Kidney tubule cell (primary cell): ENCODE measurements around the gene PTGFRN.
A peak's percentile ranks its signal among the peaks of the same experiment; 100 is the strongest.
"Not testable (repeated sequence)": the region's sequence is repeated elsewhere in the genome, so short reads cannot be mapped to it uniquely, and the experiment has no call there.

Experiments
- DNase-seq: peaks from one replicate; pipeline ENCODE4 v3.0.0-alpha.2; 2018; ENCODE audit warnings: low spot score

The PTGFRN gene

DNA sequence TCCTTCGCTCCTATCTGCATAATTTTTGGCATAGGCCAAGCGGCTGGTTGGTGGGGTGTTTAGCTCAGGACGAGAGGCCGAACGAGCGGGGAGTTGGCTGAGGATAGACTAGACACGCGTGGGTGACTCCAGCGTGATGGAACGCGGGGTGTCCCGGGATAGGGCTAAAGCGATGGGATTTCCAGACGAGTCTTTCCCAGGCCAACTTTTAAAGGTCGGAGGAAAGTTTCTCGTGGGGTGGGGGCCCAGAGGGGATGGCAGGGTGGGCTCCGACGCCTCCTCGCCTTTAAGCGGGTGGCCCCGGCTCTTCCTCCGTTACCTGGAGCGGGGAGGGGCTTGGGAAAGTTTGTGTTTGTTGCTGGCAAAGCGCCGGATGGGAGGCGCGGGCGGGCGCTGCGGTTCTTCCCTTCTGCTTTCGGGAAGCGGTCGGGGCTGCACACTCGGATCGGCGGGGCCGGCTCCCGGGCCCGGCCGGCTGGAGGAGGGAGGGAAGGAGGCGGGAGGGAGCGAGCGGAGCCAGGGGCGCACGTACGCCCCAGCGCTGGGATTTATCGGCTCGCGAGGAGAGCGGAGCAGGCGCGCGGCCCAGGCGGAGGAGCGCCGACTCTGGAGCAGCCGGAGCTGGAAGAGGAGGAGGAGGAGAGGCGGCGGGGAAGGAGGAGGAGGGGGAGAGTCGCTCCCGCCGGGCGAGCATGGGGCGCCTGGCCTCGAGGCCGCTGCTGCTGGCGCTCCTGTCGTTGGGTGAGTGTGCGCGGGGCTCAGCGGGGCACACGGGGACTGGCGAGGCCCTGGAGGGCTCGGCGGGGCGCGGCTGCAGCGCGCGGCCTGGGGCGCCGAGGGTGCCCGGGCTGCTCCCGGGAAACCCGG, at the start of gene PTGFRN:
PTGFRN (plus strand) TSS at position 405 of the 867 bp plus-strand sequence; CDS start at position 693, 288 bp downstream.
- peak; percentile 77 for DNase-seq

GRCh38 chr1:116860167-116860566, 49.5 kb upstream of the PTGFRN start:
- DNase-seq: not testable (repeated sequence)

DNA sequence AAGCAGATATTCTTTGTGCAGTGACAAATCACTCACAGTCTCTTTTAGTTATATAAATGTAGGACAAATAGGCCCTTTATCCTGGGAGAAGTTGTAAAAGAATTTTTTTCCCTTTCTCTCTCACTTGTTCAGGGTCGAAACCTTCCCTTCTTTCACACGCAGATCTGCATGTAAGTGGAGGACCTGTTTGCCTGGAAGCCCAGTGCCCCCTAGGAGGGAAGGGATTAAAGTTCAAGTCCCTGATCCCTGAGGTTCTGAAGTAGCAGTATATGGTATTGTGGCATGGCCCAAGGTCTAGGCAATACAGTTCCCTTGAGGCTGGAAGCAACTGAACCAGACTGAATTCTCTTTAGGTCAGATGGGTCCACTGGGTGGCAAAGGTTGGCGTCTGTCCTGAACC, 48.6 kb upstream of the PTGFRN start:
- no peak for DNase-seq

- peak; percentile 78 for DNase-seq
Measured at GRCh38 chr1:116863031-116863430, 46.7 kb upstream of the PTGFRN start.

DNA sequence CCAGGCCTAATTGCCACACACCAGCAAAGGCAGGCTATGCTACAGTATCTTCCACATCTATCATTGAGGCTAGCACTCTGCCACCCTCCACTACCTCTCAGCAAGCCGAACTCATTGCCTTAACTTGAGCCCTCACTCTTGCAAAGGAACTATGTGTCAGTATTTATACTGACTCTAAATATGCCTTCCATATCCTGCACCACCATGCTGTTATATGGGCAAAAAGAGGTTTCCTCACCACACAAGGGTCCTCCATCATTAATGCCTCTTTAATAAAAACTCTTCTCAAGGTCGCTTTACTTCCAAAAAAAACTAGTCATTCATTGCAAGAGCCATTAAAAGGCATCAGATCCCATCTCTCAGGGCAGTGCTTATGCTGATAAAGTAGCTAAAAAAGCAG, 43.2 kb upstream of the PTGFRN start:
- DNase-seq: not testable (repeated sequence)

DNA sequence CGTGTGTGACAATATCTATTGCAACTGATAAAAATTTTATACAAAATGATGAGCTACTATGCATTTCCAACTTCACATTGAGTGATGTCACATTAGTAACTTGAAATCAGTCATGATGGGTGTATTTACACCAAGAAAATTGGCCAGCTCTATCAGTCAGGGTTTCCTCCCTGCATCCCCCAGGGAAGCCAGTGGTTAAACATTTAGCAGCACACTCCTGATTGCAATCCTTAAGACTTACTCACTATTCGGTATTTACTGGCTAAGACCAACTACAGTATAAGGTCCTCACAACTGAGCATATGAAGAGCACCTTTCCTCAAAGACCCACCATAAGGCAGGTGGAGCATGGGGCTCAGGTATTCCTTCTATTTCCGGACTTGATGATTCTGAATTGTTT, 41.3 kb upstream of the PTGFRN start:
- peak; percentile 81 for DNase-seq

DNA sequence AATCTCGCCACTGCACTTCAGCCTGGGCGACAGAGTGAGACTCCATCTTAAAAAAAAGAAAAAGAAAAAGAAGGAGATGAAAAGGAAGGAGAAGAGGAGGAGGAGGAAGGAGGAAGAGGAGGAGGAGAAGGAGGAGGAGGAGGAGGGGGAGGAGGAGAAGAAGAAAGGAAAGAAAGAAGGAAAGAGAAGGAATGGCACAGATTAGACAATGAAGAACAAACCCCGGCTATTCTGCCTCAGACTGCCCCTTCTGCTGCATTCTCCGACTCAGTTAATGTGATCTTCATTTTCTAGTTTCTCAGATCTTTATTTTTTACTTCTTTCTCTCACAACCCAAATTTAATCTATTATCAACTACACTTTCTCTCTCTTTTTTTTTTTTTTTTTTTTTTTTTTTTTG, 40.1 kb upstream of the PTGFRN start:
- no peak for DNase-seq

GRCh38 chr1:116870300-116870699, 39.4 kb upstream of the PTGFRN start:
- DNase-seq: no peak

DNA sequence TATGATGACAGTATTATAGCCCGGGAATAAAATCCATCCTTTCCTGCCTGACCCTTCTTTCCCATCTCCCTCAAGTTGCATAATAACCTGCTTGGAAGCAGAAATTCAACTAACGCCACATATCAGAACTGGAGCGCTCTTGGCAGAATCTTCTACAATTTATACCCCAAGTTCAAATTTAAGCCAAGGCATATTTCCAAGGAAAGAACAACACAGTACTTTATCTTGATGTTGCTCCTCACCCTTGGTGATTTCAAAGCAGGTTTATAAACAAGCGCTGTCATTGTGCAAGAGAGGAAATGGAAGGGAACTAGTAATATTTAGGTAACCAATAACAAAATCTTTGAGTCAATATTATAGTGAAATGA, 38.0 kb upstream of the PTGFRN start:
- DNase-seq: no peak

GRCh38 chr1:116873680-116874271, 35.9 kb upstream of the PTGFRN start:
- no peak for DNase-seq

GRCh38 chr1:116874733-116875249, 34.9 kb upstream of the PTGFRN start:
- DNase-seq: peak; percentile 37

DNA sequence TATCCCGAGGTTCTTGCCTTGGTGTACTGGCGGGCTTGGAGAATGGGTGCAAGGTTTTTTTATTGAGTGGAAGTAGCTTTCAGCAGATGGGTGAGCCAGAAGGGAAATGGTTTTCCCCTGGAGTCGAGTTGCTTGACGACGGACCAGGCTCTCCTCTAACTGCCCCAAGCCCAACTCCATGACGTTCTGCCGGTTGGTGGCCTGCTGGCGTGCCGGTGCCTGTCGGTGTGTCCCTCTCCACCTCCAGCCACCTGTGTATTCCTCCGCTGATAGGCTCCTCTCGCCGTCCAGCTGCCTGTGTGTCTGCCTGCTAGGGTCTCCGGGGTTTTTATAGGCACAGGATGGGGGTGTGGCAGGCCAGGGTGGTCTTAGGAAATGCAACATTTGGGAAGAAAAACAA, 34.3 kb upstream of the PTGFRN start:
- DNase-seq: no peak

DNA sequence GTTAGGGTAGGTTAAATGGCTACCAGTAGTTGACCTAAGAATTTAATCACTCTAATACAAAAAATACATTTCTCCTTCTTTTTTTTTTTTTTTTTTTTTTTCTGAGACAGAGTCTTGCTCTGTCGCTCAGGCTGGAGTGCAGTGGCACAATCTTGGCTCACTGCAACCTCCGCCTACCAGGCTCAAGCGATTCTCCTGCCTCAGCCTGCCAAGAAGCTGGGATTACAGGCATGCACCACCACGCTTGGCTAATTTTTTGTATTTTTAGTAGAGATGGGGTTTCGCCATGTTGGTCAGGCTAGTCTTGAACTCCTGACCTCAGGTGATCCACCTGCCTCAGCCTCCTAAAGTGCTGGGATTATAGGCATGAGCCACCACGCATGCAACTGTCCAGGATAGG, 33.8 kb upstream of the PTGFRN start:
- DNase-seq: not testable (repeated sequence)

DNA sequence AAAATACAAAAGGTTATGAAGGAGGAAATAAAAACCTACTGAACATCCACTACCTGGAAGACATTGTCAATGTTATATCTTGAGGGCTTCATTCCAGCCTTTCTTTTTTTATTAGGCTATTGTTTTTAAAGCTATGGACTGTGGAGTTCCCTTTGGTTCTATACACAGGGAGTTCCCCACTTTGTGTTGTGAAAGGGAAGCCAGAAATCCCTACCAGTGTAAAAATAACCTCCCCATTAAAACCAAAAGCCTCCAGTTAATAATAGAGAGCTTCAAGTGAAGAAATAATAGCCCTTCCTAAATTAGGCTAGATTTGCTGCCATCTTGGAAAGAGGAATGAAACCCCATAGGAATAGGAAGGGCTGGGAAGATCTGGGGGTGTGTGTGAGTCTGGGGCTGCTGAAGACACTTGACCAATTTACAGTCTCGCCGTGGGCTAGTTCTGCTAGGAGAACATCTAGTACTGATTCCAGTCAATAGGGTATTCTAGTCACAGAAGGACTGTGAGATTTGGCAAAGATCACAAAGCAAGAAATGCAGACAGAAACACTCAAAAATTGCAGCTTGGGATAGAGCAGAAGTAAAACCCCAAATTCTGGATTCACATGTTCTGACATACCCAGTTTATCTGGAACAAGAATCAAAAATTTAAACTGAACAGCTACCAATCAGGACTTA, 32.4 kb upstream of the PTGFRN start:
- no peak for DNase-seq

- peak; percentile 61 for DNase-seq
Measured at GRCh38 chr1:116878804-116879477, 30.8 kb upstream of the PTGFRN start.

- DNase-seq: no peak
Measured at GRCh38 chr1:116879478-116880133, 30.1 kb upstream of the PTGFRN start.

- DNase-seq: no peak
Measured at GRCh38 chr1:116880917-116881316, 28.8 kb upstream of the PTGFRN start.

GRCh38 chr1:116881879-116882520, 27.7 kb upstream of the PTGFRN start:
- peak; percentile 43 for DNase-seq

DNA sequence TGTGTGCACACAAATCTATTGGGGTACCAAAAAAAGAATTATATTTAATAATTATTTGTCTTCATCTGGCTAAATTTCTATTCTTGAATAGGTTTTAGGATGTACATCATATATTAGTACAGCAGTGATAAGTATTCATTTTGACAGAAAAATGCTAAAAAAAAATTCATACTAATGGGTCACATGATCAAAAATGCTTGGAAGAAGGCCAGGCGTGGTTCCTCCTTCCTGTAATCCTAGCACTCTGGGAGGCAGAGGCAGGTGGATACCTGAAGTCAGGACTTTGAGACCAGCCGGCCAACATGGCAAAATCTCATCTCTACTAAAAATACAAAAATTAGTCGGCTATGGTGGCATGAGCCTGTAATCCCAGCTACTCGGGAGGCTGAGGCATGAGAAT, 26.9 kb upstream of the PTGFRN start:
- no peak for DNase-seq

DNA sequence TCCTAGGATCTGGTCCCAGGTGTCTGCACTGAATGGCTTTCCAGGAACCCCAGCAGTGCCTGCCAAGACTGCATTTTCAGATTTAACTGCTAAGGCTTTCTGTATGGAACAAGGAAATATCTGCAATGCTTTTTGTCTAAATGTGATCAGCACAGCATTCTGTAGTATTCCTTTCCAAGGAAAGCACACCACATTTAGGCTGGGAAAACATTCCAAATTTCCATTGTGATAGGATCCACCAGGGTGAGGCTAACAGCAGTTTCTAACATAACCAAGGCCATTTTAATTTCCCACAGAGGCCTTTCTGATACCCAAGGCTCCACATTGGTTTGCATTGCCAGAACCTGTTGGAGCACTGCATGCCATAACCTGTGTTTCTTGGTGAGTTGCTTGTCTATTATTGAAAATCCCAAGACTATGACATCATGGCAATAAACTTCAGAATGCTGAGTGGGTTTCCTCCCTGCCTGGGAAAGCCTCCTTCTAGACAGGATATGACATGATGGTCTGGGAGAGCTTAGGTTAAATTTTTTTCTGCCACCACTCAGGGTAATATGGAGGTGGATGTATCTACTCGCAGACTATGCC, 23.3 kb upstream of the PTGFRN start:
- peak; percentile 89 for DNase-seq

- DNase-seq: no peak
Measured at GRCh38 chr1:116887212-116887611, 22.5 kb upstream of the PTGFRN start.
